Dedifferentiated amniotic fluid mesenchymal stem cell (primary cell): ENCODE measurements around the gene MGAT3.
A peak's percentile ranks its signal among the peaks of the same experiment; 100 is the strongest.

ENCODE experiments used
- DNase-seq: peaks from one replicate; pipeline ENCODE4 v3.0.0-alpha.2; 2016; ENCODE audit errors: extremely low spot score

MGAT3 gene

GRCh38 chr22:39428597-39429071 is 28.2 kb upstream of the MGAT3 start:
- DNase-seq = peak; percentile 17

GRCh38 chr22:39429186-39429585 is 27.6 kb upstream of the MGAT3 start:
- no peak for DNase-seq

GRCh38 chr22:39429916-39430575 is 26.8 kb upstream of the MGAT3 start:
- DNase-seq = no peak

- no peak for DNase-seq
Observed at GRCh38 chr22:39430576-39431150, 26.1 kb upstream of the MGAT3 start.

- DNase-seq = no peak
Observed at GRCh38 chr22:39431216-39431801, 25.5 kb upstream of the MGAT3 start.

GRCh38 chr22:39431821-39432251 is 25.0 kb upstream of the MGAT3 start:
- DNase-seq = no peak

GRCh38 chr22:39432361-39432811 is 24.4 kb upstream of the MGAT3 start:
- no peak for DNase-seq

GRCh38 chr22:39433476-39434242 is 23.2 kb upstream of the MGAT3 start:
- no peak for DNase-seq

GRCh38 chr22:39434243-39434653 is 22.6 kb upstream of the MGAT3 start:
- DNase-seq = no peak

- no peak for DNase-seq
Observed at GRCh38 chr22:39434721-39435120, 22.1 kb upstream of the MGAT3 start.

GRCh38 chr22:39435616-39436015 is 21.2 kb upstream of the MGAT3 start:
- DNase-seq = no peak

GRCh38 chr22:39437791-39438704 is 18.8 kb upstream of the MGAT3 start:
- DNase-seq = no peak

- DNase-seq = no peak
Observed at GRCh38 chr22:39439170-39439569, 17.6 kb upstream of the MGAT3 start.

GRCh38 chr22:39443398-39443797 is 13.4 kb upstream of the MGAT3 start:
- DNase-seq = no peak

- DNase-seq = no peak
Observed at GRCh38 chr22:39444247-39444800, 12.5 kb upstream of the MGAT3 start.

GRCh38 chr22:39444937-39445465 is 11.8 kb upstream of the MGAT3 start:
- DNase-seq = no peak

- no peak for DNase-seq
Observed at GRCh38 chr22:39445678-39446077, 11.1 kb upstream of the MGAT3 start.

- no peak for DNase-seq
Observed at GRCh38 chr22:39446239-39446721, 10.5 kb upstream of the MGAT3 start.

- DNase-seq = no peak
Observed at GRCh38 chr22:39448205-39449054, 8.4 kb upstream of the MGAT3 start.

- DNase-seq = no peak
Observed at GRCh38 chr22:39449708-39450107, 7.1 kb upstream of the MGAT3 start.
